ENCODE measurements around the gene TRPM3.

TRPM3 gene

DNA sequence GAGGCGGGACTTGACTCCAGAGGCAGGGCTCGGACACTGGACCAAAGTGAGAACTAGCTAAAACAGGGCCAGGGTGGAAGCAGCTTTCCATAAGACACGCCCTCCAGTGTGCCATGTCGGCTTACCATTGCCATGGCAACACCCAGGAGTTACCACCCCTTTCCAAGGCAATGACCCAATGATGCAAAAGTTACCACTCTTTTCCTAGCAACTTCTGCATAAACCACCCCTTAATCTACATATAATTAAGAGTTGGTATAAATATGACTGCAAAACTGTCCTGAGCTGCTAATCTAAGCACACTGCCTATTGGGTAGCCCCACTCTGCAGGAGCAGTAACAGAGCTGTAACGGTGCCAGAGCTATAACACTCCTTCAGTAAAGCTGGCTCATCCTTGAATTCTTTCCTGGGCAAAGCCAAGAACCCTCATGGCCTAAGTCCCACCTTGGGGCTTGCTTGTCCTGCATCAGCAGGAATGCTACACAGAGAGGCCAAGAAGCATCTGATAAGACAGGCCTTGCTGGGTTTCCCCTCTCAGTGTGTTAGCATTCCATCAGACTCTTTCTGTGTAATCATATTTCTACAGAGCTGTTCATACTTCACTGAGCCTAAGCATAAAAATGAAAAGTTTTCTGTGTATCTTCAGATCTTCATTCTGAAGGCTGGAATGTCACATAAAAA, 444.2 kb downstream of the TRPM3 start:
- no peak for TF ChIP-seq CTCF (IDR thresholded peaks at IDR 0.05; ENCODE audit: insufficient read depth, low read length, missing control alignments)
- no peak overlapping the region for H3K4me3 ChIP-seq (ENCODE audit: low read depth, low read length)
- no peak for DNase-seq (ENCODE audit: low read depth, low spot score)
- POLR2A ChIA-PET, result no interaction called here
- CTCF ChIA-PET, result no interaction called here

DNA sequence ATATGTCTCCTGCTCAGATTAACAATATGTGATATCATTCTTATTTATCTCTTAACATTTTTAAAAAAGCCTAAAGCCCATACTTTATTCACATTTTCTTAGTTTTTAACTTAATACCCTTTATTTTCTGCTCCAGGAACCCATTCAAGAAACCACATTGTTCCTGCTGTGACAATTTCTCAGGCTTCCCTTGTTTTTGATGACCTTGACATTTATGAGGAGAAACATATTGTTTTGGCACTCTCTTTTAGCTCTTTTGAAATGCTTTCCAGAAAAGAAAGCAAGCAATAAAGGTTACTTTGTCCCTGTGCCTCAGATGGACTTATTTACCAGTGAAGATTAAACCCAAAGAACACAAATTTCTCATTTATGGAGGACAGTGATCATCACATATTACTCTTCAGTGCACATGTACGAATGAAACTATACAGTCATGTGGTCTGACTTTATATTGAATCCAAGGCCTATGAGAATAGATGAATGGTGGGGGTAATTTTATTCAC, 445.5 kb downstream of the TRPM3 start:
- H3K4me3 ChIP-seq (ENCODE audit: low read depth, low read length), result no peak overlapping the region
- ChIA-PET CTCF (no interaction called here), POLR2A (no interaction called here)
- TF ChIP-seq CTCF (IDR thresholded peaks at IDR 0.05; ENCODE audit: insufficient read depth, low read length, missing control alignments), result no peak
- DNase-seq (ENCODE audit: low read depth, low spot score), result no peak

DNA sequence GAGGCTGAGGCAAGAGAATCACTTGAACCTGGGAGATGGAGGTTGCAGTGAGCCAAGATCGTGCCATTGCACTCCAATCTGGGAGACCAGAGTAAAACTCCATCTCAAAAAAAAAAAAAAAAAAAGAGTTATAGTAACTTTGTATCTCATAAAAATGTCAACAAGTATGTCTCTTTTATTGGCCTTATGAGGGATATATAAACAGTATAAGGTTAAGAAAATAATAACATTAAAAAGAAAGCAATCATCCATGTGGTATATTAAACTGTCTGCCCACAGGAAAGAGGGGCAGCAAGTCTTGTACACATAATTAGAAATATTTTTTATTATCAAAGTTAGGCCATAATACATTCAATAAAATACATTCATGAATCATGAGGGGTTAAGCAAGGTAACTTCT, 447.6 kb downstream of the TRPM3 start:
- ChIA-PET POLR2A (no interaction called here), CTCF (no interaction called here)
- H3K4me3 ChIP-seq (ENCODE audit: low read depth, low read length), result no peak overlapping the region
- TF ChIP-seq CTCF (IDR thresholded peaks at IDR 0.05; ENCODE audit: insufficient read depth, low read length, missing control alignments), result no peak
- DNase-seq (ENCODE audit: low read depth, low spot score), result no peak

GRCh38 chr9:70672161-70672649, 449.2 kb downstream of the TRPM3 start:
- no peak for TF ChIP-seq CTCF (IDR thresholded peaks at IDR 0.05; ENCODE audit: insufficient read depth, low read length, missing control alignments)
- DNase-seq (ENCODE audit: low read depth, low spot score), result no peak
- ChIA-PET POLR2A (no interaction called here), CTCF (no interaction called here)
- no peak overlapping the region for H3K4me3 ChIP-seq (ENCODE audit: low read depth, low read length)

DNA sequence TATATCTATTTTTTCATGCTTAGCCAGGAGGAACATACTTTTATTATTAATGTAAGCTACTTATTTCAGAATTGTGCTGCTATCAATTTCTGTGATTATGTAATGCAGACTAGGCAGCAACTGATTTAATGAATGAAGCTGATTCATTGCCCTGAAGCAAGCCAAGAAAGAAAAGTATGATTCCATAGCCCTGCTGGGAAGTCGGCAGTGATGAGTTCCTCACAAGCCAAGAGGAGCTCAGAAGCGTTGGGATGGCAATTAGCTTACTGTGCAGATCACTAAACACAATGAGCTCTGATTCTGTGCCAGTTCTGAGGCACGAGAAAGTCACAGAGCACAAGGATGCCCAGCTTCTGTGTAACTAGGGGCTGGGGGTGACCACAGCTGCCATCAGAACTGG, 452.7 kb downstream of the TRPM3 start:
- H3K4me3 ChIP-seq (ENCODE audit: low read depth, low read length), result no peak overlapping the region
- TF ChIP-seq CTCF (IDR thresholded peaks at IDR 0.05; ENCODE audit: insufficient read depth, low read length, missing control alignments), result no peak
- DNase-seq (ENCODE audit: low read depth, low spot score), result no peak
- POLR2A ChIA-PET, result no interaction called here
- CTCF ChIA-PET, result interaction anchor here (0.8 kb wide), 1 partner anchor 29 kb away, joined by 3 read pairs; no protein-coding TSS in a partner anchor

DNA sequence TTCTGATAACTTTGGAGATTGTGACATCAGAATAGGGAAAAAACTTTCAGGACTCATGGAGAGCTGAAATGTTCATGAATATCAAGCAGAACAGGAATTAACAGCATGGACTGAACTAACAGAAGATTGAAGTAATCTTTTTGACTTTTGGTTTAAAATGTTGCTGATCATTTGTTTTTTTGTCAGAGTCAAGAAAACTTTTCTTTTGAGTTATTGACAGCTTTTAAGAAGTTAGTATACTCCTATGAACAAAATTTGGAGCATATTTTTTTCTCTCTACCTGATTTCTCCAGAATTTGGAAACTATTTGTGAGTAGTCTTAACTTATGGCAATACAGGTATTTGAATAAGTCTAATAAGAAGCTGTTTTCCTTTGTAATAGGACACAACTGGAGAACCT, 462.7 kb downstream of the TRPM3 start:
- DNase-seq (ENCODE audit: low read depth, low spot score), result no peak
- no peak for TF ChIP-seq CTCF (IDR thresholded peaks at IDR 0.05; ENCODE audit: insufficient read depth, low read length, missing control alignments)
- ChIA-PET POLR2A (no interaction called here), CTCF (no interaction called here)
- H3K4me3 ChIP-seq (ENCODE audit: low read depth, low read length), result no peak overlapping the region
